Hepatocyte (in vitro differentiated cells): ENCODE measurements around the gene CCDC157. TPM values are rescaled to one million over a fixed set of nuclear protein-coding genes. Genes with fewer than 3 reads are reported as not detected.
A peak's percentile ranks its signal among the peaks of the same experiment; 100 is the strongest.

Source experiments
- DNase-seq: peaks from one replicate; pipeline ENCODE4 v3.0.0-alpha.2; 2016; ENCODE audit warnings: low spot score
- H2AFZ ChIP-seq: fragments of 200-600 bp; sonication (generic); 2 replicates; pipeline ENCODE4 v1.6.0; 2016; ENCODE audit warnings: antibody characterized with exemption, mild to moderate bottlenecking
- H3K27ac ChIP-seq: fragments of 200-600 bp; sonication (generic); 2 replicates; pipeline ENCODE4 v1.5.1; 2016; ENCODE audit warnings: mild to moderate bottlenecking
- H3K27me3 ChIP-seq: fragments of 200-600 bp; sonication (generic); 2 replicates; pipeline ENCODE4 v1.6.1; 2016
- H3K36me3 ChIP-seq: fragments of 200-600 bp; sonication (generic); replicated peaks from 2 replicates; pipeline ENCODE4 v1.5.1; 2016; ENCODE audit warnings: low read depth; ENCODE audit not compliant: insufficient read depth
- H3K4me1 ChIP-seq: fragments of 200-600 bp; sonication (generic); 2 replicates; pipeline ENCODE4 v1.5.1; 2016; ENCODE audit warnings: mild to moderate bottlenecking, moderate library complexity; ENCODE audit not compliant: insufficient read depth
- H3K4me2 ChIP-seq: fragments of 200-600 bp; sonication (generic); 2 replicates; pipeline ENCODE4 v1.6.0; 2016
- H3K4me3 ChIP-seq: fragments of 200-600 bp; sonication (generic); 2 replicates; pipeline ENCODE4 v1.5.1; 2016; ENCODE audit warnings: mild to moderate bottlenecking
- H3K79me2 ChIP-seq: fragments of 200-600 bp; sonication (generic); 2 replicates; pipeline ENCODE4 v1.6.0; 2017; ENCODE audit warnings: mild to moderate bottlenecking
- H3K9me2 ChIP-seq: fragments of 200-600 bp; sonication (generic); replicated peaks from 2 replicates; pipeline ENCODE4 v1.6.0; 2017; ENCODE audit warnings: mild to moderate bottlenecking; ENCODE audit not compliant: insufficient read depth
- H3K9me3 ChIP-seq: fragments of 200-600 bp; sonication (generic); 2 replicates; pipeline ENCODE4 v1.5.1; 2016; ENCODE audit warnings: low read depth, mild to moderate bottlenecking
- H4K20me1 ChIP-seq: fragments of 200-600 bp; sonication (generic); 2 replicates; pipeline ENCODE4 v1.6.0; 2016; ENCODE audit warnings: mild to moderate bottlenecking; ENCODE audit not compliant: insufficient read depth, poor library complexity, severe bottlenecking
- EZH2 ChIP-seq: fragments of 200-600 bp; sonication (generic); IDR thresholded peaks from 2 replicates; pipeline ENCODE4 v1.6.1; 2016; ENCODE audit warnings: antibody characterized with exemption, mild to moderate bottlenecking, borderline replicate concordance
- EZH2phosphoT487 ChIP-seq: fragments of 200-600 bp; sonication (generic); IDR thresholded peaks from one replicate; pipeline ENCODE4 v1.6.1; 2018; ENCODE audit warnings: antibody characterized with exemption, mild to moderate bottlenecking, low read depth, moderate library complexity; ENCODE audit not compliant: unreplicated experiment, severe bottlenecking
- WGBS: methylation state at CpG from one replicate; pipeline ENCODE4 v1.1.6; 2016; ENCODE audit warnings: low lambda C conversion rate; ENCODE audit errors: missing lambda C conversion rate; 5-methylcytosine and 5-hydroxymethylcytosine counted together
- polyA plus RNA-seq: library from polyadenylated mRNA; unstranded; fragments of >200 nt; fragmentation: Nextera tagmentation; extraction: Ambion mirVana; gene quantifications from 2 replicates; pipeline ENCODE4 v1.2.1, GENCODE V29; 2016
- total RNA-seq: library from RNA; depleted of rRNA; stranded (reverse); fragments of >200 nt; gene quantifications from 2 replicates; pipeline ENCODE4 v1.2.3, GENCODE V29; 2014
- TF ChIP-seq, protein P1 (sequence below): fragments of 200-600 bp; sonication (generic); IDR thresholded peaks from 2 replicates; pipeline ENCODE4 v1.5.1; 2016; ENCODE audit warnings: antibody characterized with exemption, mild to moderate bottlenecking; ENCODE audit not compliant: poor library complexity

Gene CCDC157
- total and polyA plus RNA-seq, 2 experiments from 2014 or later: 4.1 to 5.4 TPM

DNA sequence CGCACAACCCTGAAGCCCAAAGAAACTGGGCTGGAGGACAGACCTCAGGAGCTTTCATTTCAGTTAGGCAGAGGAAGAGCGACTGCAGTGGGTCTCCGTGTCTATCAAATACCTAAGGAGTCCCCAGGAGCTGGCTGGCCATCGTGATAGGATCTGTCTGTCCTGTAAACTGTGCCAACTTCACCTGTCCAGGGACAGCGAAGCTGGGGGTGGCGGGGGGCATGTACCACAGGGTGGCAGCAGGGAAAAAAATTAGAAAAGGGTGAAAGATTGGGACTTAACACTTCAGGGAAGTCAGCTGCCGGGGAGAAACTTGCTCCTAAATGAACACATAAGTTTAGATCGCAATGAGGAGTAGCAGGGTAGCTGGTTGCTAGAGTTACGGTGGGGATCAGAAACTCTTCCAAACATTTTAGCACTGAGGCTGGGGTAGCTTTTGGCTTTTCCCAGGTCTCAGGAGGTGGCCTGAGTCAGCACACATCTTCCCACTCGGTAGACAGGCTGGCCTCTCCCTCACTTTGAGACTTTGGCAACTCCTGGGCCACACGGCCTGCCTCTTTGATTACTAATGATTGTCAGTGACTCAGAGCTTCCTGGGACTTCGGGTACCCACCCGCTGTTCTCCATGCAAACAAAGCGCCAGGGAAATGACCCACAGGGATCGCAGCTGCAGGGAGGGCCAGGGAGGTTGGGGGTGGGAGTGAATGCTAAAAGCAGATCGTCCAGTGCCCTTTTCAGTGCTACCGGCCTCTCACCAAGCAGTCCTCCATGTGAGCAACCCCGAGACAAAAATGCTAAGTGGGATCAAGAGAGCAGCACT, 65.9 kb downstream of the CCDC157 start:
- Histone ChIP-seq H3K27me3 (no peaks in the 10 kb centered on the region), H4K20me1 (no peaks in the 10 kb centered on the region), H3K4me1 (peaks cover 61% of the 10 kb centered on the region), H3K9me3 (no peaks in the 10 kb centered on the region), H3K27ac (peak overlapping the region; percentile 97), H3K79me2 (peaks cover 7% of the 10 kb centered on the region), H3K36me3 (no peaks in the 10 kb centered on the region), H2AFZ (peak overlapping the region; percentile 9), H3K4me2 (peak overlapping the region; percentile 80), H3K9me2 (no peaks in the 10 kb centered on the region), H3K4me3 (peak overlapping the region; percentile 18)
- WGBS: 31% methylated on average over 18 of the region's 18 CpGs
- peak; percentile 88 for DNase-seq
- TF ChIP-seq EZH2phosphoT487: no peak
- no peak for TF ChIP-seq EZH2
- TF ChIP-seq, protein P1, sequence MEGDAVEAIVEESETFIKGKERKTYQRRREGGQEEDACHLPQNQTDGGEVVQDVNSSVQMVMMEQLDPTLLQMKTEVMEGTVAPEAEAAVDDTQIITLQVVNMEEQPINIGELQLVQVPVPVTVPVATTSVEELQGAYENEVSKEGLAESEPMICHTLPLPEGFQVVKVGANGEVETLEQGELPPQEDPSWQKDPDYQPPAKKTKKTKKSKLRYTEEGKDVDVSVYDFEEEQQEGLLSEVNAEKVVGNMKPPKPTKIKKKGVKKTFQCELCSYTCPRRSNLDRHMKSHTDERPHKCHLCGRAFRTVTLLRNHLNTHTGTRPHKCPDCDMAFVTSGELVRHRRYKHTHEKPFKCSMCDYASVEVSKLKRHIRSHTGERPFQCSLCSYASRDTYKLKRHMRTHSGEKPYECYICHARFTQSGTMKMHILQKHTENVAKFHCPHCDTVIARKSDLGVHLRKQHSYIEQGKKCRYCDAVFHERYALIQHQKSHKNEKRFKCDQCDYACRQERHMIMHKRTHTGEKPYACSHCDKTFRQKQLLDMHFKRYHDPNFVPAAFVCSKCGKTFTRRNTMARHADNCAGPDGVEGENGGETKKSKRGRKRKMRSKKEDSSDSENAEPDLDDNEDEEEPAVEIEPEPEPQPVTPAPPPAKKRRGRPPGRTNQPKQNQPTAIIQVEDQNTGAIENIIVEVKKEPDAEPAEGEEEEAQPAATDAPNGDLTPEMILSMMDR: no peak

DNA sequence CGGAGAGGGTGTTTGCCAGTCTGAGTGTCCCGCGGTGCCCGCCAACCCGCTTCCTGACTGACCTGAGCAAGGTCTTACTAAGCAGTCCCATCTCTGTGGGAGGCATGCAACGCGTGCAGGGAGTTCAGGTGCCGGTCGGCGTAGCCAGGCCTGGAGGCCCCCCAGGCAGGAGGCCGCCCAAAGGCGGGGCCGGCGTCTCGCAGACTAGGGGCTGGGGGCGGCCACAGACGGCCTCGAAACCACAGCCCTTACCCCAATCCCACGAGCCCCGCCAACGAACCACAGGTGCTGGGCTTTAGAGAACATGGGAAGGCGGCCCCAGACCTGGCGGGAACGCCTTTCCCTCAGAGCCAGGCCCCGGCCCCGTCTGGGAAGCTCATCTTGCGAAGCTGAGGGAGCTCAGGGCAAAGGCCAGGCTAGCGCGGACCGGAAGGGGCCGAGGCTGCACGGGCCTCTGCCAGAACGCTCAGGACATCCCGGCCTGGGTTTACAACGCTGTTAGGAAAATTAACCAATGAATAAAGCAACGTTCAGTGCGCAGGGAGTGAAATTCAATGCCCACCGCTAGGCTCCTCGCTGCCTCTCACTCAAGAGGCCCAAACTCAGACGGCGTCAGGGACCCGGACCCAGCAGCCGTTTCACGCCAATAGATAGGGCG, 66.6 kb downstream of the CCDC157 start:
- DNase-seq: peak; percentile 69
- WGBS: 2% methylated on average over 44 of the region's 45 CpGs

DNA sequence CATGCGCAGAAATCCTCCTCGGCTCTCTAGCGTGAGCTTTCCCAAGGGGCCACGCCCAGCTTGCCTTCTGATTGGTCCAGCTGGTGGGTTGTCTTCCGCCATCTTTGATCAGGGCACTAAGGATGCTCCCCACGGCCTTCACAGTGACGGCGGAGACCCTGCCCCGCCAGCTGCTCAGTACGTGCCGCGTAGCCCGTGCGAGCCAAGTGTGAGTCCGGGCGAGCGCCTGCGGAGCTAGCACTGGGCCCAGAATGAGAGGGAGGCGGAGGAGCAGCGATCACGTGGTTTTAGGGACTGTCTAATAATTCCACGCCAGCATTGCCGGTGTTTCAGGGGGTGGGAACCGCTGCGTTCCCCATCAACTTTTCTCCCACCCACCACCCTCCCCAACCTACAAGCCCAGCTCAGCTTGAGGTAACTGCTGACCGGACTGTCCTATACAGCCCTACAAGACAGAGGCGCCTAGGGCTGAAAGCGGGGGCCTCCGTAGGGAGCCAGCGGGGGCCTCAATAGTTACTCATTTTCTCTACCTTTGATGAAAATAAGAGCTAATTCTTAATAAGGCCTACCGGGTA, 67.2 kb downstream of the CCDC157 start:
- Histone ChIP-seq H3K36me3 (no peaks in the 10 kb centered on the region), H3K4me3 (peak overlapping the region; percentile 30), H2AFZ (peak overlapping the region; percentile 15), H3K79me2 (peaks cover 4% of the 10 kb centered on the region), H3K27ac (peak overlapping the region; percentile 97), H3K9me2 (no peaks in the 10 kb centered on the region), H3K4me2 (peak overlapping the region; percentile 80), H3K27me3 (no peaks in the 10 kb centered on the region), H3K4me1 (peaks cover 50% of the 10 kb centered on the region), H4K20me1 (no peaks in the 10 kb centered on the region), H3K9me3 (no peaks in the 10 kb centered on the region)
- no peak for TF ChIP-seq EZH2
- TF ChIP-seq, protein P1: no peak
- TF ChIP-seq EZH2phosphoT487: no peak
- peak; percentile 100 for DNase-seq
- 3% methylated on average over 31 of the region's 31 CpGs for WGBS

More for the DNA sequence above, 66.6 kb downstream of the CCDC157 start:
- Histone ChIP-seq H3K36me3 (no peaks in the 10 kb centered on the region), H3K27ac (peak overlapping the region; percentile 97), H3K9me2 (no peaks in the 10 kb centered on the region), H3K79me2 (peaks cover 4% of the 10 kb centered on the region), H3K9me3 (no peaks in the 10 kb centered on the region), H3K4me2 (peak overlapping the region; percentile 80), H3K4me1 (peaks cover 53% of the 10 kb centered on the region), H3K4me3 (peak overlapping the region; percentile 18), H3K27me3 (no peaks in the 10 kb centered on the region), H2AFZ (peak overlapping the region; percentile 9), H4K20me1 (no peaks in the 10 kb centered on the region)
- no peak for TF ChIP-seq EZH2
